ENCODE measurements around the gene MINK1. TPM values are rescaled to one million over a fixed set of nuclear protein-coding genes. Genes with fewer than 3 reads are reported as not detected.
"Not testable (repeated sequence)": the region's sequence is repeated elsewhere in the genome, so short reads cannot be mapped to it uniquely, and the experiment has no call there.

Gene MINK1
- total RNA-seq, 2 donors from 2014 or later = 40.1 to 42.2 TPM

DNA sequence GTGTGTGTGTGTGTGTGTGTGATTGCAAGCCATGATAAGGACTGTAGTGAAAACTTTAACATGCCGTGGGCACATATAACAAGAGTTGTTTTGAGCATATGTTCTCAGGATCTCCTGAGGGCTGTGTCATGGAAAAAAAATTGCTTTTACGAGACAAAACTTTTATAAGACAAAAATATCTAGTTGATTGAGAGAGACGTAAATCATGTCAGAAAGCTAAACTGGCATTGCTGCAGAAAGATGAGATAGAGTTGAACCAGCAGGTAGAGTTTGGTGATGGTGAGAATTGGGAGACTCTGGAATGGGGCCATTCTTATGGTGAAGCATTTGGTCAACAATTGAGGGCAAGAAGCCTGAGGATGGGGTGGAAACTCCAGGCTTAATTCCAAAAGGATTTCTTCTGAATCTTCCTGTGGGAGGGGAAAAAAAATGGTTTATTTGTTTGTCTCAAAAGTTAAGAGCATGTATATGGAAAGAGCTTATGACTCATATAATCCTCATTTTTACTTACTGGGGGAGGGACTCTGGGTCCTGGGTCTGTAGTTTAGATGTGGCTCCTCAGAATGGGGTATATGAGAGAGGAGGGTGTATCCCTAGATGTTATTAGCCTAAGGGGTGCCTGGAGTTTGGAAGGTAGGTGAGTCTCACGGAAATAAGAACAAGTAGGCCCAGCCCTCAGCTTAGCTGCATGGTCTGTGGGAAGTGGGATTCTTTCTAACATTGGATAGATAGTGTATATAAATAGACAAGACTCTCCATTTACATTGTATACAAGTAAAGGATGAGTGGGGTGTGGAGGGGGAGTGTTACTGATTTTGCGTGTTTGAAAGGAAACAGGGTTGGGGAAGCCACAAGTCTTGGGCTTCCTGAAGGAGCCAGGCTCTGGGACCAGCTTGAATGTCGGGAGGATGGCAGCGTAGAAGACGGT is 7.1 kb downstream of the MINK1 start:
- intact Hi-C loops (cut with DNase I) = loop anchor here in 1 of 2 donors (5.0 kb wide), 1 partner anchor 37 kb away; no protein-coding TSS in a partner anchor
- ATAC-seq (no peak), DNase-seq (no peak)

DNA sequence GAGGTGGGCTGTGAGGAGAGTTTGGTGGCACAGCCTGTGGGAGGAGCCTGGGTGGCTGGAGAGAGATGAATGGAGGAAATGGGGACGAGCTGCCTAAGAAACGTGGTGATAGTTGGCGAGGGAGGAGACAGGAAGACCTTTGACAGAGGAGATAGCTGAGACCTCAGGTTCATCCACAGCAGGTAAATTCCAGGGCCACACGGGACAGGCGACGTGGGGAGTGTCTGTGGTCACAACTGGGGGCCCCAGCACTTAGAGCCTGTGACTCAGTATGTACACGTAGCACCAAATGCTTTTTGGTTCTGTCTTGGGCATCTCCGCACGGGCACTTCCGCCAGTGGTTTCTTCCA is 7.7 kb downstream of the MINK1 start:
- ATAC-seq (no peak), DNase-seq (no peak)
- intact Hi-C loops (cut with DNase I) = loop anchor here in 1 of 2 donors (5.0 kb wide), 1 partner anchor 36 kb away; no protein-coding TSS in a partner anchor

DNA sequence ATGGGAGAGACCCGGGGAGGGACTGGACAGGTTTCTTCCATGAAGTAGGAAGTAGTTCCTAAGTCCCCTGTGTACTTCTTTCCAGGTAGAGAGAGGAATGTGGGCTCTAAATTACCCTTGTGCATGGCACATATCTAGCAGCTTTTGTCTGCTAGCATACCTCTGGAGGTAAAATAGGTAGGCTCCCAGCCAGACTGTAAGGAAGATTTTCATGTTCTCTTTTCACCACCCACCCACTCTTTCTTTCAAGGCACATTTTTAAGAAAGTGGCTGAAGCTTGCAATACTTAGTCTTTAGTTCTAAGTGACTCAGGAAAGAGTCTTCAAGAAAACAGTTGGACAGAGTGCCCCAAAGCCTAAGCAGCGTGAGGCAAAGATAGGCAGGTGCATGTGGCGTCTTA is 9.2 kb downstream of the MINK1 start:
- ATAC-seq (no peak), DNase-seq (no peak)
- intact Hi-C loops (cut with DNase I) = loop anchor here in 1 of 2 donors (5.0 kb wide), 1 partner anchor 35 kb away; no protein-coding TSS in a partner anchor

DNA sequence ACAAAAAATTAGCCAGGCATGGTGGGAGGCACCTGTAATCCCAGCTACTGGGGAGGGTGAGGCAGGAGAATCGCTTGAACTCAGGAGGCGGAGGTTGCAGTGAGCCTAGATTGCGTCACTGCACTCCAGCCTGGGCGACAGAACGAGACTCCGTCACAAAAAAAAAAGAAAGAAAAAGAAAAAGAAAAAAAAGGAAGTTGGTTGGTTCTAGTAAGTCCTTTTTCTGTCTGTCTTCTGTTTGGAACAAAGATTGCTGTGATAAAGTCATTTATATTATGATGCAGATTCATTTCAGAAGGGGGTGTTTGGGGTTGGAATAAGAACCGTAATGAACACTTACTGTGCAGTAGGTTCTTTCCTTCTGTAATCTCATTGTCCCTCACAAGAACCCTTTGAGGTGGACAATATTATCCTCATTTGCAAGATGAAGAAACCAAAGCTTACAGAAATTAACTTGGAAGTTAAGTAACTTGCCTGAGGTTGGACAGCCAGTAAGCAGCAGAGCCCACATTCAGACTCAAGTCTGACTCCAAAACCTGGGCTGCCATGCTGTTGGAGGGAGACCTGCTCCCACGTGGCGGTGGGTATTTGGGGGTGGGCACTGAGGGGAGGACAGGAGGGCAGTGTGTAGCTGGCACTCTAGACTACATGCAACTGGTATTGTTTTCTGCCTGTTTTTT is 10.3 kb downstream of the MINK1 start:
- ATAC-seq = no peak
- DNase-seq = no peak
- intact Hi-C loops (cut with DNase I) = loop anchor here in 1 of 2 donors (5.0 kb wide), 1 partner anchor 34 kb away; no protein-coding TSS in a partner anchor

DNA sequence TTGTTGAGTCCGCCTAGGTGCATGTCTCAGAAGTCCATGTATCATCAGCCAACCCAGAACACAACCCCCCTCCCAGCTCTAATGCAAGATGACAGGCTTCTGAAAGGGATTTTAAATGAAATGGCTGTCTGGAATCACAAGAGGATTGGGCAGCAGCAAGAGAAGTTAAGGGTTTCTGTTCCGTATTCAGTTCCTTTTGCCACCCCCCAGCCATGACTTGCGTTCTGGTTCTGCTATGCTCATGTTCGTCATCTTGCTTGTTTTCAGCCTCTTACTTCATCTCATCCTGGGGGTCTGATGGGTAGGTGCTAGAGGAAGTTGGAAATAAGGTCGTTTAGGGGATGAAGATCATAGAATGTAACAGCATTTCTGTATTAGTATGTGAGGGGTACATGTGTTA is 12.0 kb downstream of the MINK1 start:
- no peak for DNase-seq
- peak in 1 of 2 donors; percentile 33 for ATAC-seq
- intact Hi-C loops (cut with DNase I) = no loop called here

DNA sequence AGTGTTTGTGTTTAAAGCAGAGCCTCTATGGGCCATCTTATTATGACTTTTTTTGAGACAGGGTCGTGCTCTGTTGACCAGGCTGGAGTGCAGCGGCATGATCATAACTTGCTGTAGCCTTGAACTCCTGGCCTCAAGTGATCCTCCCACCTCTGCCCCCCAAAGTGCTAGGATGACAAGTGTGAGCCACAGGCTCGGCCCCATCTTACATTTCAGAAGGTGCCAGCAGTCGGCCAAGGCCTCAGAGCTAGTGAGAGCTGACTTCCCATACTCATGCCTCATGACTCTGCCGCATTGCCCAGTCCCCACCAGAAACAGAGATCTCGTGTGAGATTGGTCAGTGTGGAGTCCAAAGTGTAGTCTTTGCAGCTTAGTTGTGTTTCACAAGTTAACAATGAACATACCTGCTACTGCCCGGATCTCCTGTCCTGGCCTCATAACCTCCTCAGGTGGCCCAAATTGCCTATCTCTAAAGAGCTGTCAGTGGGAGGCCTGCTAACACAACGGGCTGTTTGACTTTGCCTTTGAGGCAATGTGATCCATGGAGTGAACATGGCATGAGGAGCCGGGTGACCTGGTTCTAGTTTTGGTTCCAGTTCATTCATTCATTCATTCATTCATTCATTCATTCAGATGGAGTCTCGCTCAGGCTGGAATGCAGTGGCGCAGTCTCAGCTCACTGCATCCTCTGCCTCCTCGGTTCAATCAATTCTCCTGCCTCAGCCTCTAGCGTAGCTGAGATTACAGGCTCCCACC is 13.7 kb downstream of the MINK1 start:
- intact Hi-C loops (cut with DNase I) = no loop called here
- no peak for ATAC-seq
- DNase-seq = no peak

DNA sequence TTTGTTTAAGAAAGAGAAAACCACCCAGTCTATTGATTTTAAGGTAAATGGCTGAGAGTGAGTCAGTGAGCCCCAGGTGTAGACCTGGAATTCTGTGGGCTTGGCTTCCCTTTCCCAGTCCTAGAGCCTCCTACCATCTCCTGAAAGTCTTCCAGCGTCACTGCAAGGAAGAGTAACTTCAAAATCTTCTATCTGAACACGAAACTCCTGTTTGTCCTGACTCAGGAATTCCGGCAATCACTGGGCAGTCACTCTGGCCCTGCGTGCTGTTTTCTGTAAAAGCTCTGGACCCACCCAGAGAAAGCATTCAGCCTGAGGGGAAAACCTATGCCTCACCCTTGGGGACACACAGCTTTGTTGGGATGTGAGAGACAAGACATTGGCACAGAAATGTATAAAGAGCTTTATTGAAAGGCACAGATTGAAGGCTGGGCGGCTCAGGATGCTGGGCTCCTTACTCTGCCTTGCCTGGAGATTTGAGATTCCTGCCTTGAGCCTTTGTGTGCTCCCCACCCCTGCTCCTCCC is 15.9 kb downstream of the MINK1 start:
- ATAC-seq (no peak), DNase-seq (no peak)
- intact Hi-C loops (cut with DNase I) = no loop called here

DNA sequence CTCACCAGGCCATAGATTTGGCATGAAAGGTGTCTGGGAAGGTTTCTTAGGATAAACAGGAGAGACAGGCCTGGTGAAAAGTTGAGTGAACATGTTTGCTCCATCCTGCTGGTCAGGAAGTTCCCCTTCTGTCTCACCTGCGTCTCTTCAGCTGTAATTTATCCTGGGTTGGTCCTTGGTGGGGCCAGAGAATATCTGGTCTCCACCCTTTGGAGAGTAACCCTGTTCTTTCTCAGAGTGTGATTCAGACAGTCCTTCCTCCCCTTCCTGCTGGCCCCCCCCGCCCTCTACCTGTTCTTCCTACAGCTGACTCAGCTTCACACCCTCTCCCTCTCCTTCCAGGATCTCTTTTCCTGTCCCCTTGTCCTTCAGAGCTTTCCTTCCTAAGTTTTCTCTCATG is 17.1 kb downstream of the MINK1 start:
- peak in 1 of 2 donors; percentile 74 for ATAC-seq
- no peak for DNase-seq
- intact Hi-C loops (cut with DNase I) = no loop called here

DNA sequence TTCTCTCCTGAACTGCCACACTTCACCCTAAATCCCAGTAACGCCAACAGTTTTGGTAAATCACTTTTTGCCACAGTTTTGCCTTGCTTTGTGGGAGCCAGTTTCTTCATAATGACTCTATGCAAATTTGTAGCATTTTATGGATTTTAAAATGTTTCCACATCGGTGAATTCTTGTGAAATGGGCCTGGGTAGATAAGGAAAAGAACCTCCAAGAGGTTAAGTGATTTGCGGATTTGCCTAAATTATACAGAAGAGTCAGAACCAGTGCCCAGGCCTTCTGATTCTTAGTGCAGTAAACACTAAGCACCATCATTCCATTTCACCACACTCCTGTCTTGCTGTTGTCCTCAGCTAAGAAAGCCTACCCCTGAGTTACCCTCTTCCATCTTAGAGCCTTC is 17.9 kb downstream of the MINK1 start:
- DNase-seq (no peak), ATAC-seq (peak in 1 of 2 donors; percentile 12)
- intact Hi-C loops (cut with DNase I) = no loop called here

DNA sequence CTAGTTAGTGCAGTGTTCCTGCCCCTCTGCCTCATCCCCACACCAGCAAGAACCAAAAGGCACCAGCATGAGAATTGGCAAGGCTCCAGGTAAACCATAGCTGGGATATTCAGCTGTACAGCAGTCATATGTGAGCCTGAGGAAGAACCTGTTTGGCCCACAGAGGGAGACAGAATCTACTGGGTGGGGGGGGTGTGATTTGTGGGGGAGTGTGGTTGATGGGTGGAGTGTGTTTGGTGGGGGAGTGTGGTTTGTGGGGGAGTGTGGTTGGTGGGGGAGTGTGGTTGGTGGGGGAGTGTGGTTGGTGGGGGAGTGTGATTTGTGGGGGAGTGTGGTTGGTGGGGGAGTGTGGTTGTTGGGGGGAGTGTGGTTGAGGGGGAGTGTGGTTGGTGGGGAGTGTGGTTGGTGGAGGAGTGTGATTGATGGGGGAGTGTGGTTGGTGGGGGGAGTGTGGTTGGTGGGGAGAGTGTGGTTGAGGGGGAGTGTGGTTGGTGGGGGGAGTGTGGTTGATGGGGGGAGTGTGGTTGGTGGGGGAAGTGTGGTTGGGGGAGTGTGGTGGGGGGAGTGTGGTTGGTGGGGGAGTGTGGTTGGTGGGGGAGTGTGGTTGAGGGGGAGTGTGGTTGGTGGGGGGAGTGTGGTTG is 19.5 kb downstream of the MINK1 start:
- no peak for DNase-seq
- ATAC-seq = no peak
- intact Hi-C loops (cut with DNase I) = no loop called here

DNA sequence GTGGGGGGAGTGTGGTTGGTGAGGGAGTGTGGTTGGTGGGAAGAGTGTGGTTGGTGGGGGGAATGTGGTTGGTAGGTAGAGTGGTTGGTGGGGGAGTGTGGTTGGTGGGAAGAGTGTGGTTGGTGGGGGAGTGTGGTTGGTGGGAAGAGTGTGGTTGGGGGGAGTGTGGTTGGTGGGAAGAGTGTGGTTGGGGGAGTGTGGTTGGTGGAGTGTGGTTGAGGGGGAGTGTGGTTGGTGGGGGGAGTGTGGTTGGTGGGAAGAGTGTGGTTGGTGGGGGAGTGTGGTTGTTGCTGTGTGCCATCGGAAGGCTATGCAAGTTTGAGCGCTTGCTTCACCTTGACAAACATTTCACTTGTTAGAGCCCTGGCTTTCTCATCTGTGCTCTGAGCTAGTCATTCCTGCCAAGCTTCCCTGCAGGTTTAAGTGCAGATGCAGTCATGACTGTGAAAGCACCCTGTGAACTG is 20.1 kb downstream of the MINK1 start:
- DNase-seq (no peak), ATAC-seq (no peak)
- intact Hi-C loops (cut with DNase I) = no loop called here

DNA sequence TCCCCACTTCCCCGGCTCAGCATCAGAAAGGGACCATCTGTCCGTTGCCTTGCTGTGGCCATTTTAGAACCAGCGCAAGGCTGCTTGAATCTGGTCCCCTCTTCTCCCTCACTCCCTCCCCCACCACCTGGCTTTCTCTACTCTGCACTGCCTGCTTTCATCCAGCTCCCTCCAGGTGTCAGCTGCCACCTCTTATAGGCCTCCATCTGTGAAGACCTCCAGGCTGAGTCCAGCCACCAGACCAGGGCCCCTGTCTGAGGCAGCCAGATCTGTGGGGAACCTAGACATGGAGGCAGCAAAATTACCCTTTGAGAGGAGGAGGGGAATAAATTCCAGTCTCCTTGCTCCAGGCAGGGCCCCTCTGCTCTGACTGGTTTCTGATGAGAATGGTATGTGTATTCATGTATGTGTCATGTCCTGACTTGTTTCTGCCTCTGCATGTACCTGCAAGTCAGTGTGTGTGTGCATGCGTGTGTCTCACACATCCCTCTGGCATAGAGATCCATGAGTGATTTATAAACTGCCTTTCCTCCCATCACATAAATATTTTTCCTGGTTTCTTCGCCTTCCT is 21.1 kb downstream of the MINK1 start:
- intact Hi-C loops (cut with DNase I) = no loop called here
- DNase-seq (no peak), ATAC-seq (no peak)

DNA sequence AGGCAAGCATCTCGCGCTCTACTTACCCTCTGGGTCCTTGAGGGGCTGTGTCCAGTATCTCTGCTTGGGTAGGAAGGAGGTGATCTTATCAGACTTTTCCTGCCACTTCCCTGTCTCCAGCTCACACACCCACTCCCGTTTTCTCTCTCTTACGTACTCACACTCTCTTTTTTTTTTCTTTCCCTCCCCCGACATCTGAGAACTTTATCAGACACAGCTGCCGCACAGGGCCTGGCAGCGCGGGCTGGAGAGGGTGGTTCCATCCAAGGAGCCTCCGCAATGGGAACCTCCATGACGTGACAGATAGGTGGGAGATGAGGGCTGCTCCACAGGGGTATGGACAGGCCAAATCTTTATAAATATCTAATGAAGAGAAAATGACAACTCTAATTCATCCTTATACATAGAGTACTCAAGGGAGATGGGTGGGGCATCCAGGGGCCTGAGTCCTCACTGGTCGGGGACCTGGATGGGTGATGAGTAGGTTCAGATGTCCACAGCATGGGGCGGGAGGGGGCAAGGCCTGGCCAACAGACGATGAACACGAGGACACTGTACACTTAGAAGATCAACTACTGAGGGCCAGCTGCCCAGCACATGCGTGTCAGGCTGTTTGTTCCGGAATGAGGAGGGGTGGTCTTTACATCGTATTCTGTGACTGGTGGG is 23.3 kb downstream of the MINK1 start:
- ATAC-seq (peak in 1 of 2 donors; percentile 45), DNase-seq (no peak)
- intact Hi-C loops (cut with DNase I) = no loop called here

DNA sequence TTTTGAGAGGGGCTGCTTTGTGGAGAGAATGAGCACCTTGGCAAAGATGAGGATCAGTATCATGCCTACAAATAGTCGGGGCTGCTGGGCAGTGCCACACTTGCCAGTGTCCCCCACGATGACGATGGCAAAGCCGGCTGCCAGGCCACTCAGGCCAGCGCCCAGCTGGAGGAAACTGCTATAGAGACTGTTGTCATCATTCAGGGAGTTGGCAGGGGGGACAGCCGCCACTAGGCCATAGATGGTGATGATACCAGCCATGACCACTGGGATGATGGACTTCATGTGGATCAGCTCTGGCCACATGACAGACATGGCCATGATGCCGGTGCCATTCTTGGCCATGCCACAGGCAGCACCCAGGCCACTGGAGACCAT is 23.8 kb downstream of the MINK1 start:
- ATAC-seq = no peak
- intact Hi-C loops (cut with DNase I) = no loop called here
- DNase-seq = no peak

DNA sequence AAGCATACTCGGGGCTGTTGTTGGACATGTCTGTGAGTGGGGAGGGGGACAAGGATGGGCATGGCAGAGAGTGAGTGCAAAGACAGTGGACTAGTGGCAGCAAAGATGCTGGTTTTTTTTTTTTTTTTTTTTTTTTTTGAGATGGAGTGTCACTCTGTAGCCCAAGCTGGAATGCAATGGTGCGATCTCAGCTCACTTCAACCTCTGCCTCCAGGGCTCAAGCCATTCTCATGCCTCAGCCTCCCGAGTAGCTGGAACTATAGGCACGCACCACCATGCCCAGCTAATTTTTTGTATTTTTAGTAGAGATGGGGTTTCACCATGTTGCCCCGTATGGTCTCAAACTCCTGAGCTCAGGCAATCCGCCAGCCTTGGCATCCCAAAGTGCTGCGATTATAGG is 24.2 kb downstream of the MINK1 start:
- ATAC-seq; intact Hi-C loops (cut with DNase I); DNase-seq: not testable (repeated sequence)

DNA sequence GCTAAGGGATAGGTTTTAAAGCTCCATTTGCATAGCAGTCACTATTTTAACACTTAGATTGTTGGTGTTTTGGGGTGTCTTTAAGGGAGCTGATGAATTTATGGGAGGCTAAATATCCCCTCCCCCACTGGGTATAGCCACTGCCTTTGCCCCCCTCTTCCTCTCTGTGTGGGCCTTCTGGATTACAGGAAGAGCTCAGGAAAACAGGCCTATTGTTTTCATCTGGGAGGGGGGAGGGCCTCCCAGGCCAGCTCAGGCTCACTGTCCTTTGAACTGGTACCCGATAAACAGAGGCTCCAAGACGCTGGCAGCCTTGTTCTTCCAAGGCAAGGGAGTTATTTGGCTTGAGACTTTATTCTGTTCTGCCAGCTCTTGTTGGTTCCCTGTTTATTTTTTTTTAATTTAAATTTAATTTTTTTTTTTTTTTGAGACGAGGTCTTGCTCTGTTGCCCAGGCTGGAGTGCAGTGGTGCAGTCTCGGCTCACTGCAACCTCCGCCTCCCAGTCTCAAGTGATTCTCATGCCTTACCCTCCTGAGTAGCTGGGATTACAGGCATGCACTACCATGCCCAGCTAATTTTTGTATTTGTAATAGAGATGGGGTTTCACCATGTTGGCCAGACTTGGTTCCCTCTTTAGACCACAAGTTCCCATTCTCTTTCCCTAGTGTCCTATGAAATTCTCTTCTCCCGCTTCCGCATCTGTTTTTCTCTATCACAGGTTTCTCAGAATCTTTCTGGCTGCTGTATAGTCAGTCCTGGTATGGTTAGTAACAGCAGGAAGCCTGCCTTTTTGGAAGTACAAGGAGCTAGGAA is 25.1 kb downstream of the MINK1 start:
- DNase-seq (peak; percentile 56), ATAC-seq (peak; percentile 55 to 69)
- intact Hi-C loops (cut with DNase I) = no loop called here

DNA sequence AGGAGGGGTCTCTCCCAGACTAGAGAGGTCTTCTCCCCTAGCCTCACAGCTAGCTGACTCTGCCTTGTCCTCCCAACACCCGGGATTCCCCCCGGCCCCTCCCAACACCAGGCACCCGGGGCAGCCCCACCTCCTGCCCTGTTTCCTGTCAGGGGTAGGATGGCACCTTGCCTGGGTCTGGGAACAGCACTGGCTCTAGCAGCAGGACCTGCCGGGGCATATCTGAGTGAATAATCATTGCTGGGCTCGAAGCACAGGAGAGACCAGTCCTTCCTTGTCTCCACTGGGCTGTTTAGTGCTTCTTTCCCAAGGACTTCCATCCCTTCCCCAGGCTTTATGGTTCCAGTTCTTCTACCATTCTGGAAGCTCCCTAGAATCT is 25.7 kb downstream of the MINK1 start:
- ATAC-seq = peak; percentile 60 to 76
- DNase-seq = peak; percentile 67
- intact Hi-C loops (cut with DNase I) = no loop called here
